A549 (cell line): Measurements from ENCODE around the gene CCDC157. TPM values are rescaled to one million over a fixed set of nuclear protein-coding genes. Genes with fewer than 3 reads are reported as not detected.

Experiments used
- ATAC-seq, 2 experiments: fragments of 200-7000 bp in 1 of 2; fragments of >200 bp in 1 of 2; cut with Nextera tagmentation in 1 of 2; cut with Tn5 transposase in 1 of 2; 3 replicates each; pipeline versions ENCODE4 v1.8.0 to v1.9.1; 2018 to 2020; ENCODE audit warnings: mild to moderate bottlenecking in 1 of 2, moderate library complexity in 1 of 2
- CTCF ChIA-PET: fragments of 300-600 bp; sonication (Branson Sonifier 250); formaldehyde crosslinking; extraction: SDS; loops from one replicate; lab custom pipeline; 2021; ENCODE audit warnings: antibody characterized with exemption, inconsistent platforms; lab: Yijun Ruan, JAX
- POLR2A ChIA-PET: fragments of 350-600 bp; formaldehyde crosslinking; extraction: SDS; loops from one replicate; lab custom pipeline; 2021; ENCODE audit warnings: antibody characterized with exemption, inconsistent platforms; lab: Yijun Ruan, JAX
- DNase-seq, 2 experiments: peaks; one replicate each; pipeline versions ENCODE4 v3.0.0 to v3.0.0-alpha.2; 2011 to 2016; ENCODE audit warnings: low read depth in 1 of 2, low spot score in 1 of 2
- FAIRE-seq: peaks from 2 replicates; lab custom pipeline; 2011; peaks lifted over from hg19 to GRCh38; lab: Jason Lieb, UNC
- H3K27ac ChIP-seq, 2 experiments: fragments of >200 bp; sonication (Bioruptor Twin); formaldehyde crosslinking; 3 replicates each; pipeline ENCODE4 v1.5.1; 2016 to 2017
- H3K4me1 ChIP-seq: fragments of >200 bp; sonication (Bioruptor Twin); formaldehyde crosslinking; 3 replicates; pipeline ENCODE4 v1.6.1; 2016
- H3K4me2 ChIP-seq: fragments of >200 bp; sonication (Bioruptor Twin); formaldehyde crosslinking; 3 replicates; pipeline ENCODE4 v1.6.1; 2016
- H3K4me3 ChIP-seq: fragments of >200 bp; sonication (Bioruptor Twin); formaldehyde crosslinking; 3 replicates; pipeline ENCODE4 v1.5.1; 2016
- H3K9me3 ChIP-seq: fragments of >200 bp; sonication (Bioruptor Twin); formaldehyde crosslinking; 3 replicates; pipeline ENCODE4 v1.6.1; 2016
- CBX8 ChIP-seq: fragments of 200-600 bp; sonication (generic); IDR thresholded peaks from 2 replicates; pipeline ENCODE4 v1.6.1; 2016
- CEBPB ChIP-seq, 2 experiments: fragments of >200 bp in 1 of 2; sonication (Bioruptor Twin) in 1 of 2; formaldehyde crosslinking in 1 of 2; IDR thresholded peaks; 2 replicates each; pipeline ENCODE4 v1.6.1; 2012 to 2016
- FOSL2 ChIP-seq, 2 experiments: fragments of 450-650 bp in 1 of 2; fragments of >200 bp in 1 of 2; sonication (Bioruptor Twin) in 1 of 2; formaldehyde crosslinking; IDR thresholded peaks; 2 replicates each; pipeline versions ENCODE4 v1.5.0 to v1.6.1; 2016 to 2020; ENCODE audit warnings: mild to moderate bottlenecking in 1 of 2, moderate library complexity in 1 of 2
- FOXS1 ChIP-seq: fragments of 250-450 bp; sonication (Bioruptor Pico); IDR thresholded peaks from 2 replicates; pipeline ENCODE4 v1.5.0; 2020; ENCODE audit warnings: mild to moderate bottlenecking, moderate library complexity
- GATA3 ChIP-seq: IDR thresholded peaks from 2 replicates; pipeline ENCODE4 v1.6.1; 2012; ENCODE audit warnings: borderline replicate concordance
- HEYL ChIP-seq: fragments of 250-450 bp; sonication (Bioruptor Pico); IDR thresholded peaks from 2 replicates; pipeline ENCODE4 v1.8.0; 2021; ENCODE audit warnings: mild to moderate bottlenecking, moderate library complexity
- HOXA7 ChIP-seq: fragments of 250-450 bp; sonication (Bioruptor Pico); IDR thresholded peaks from 2 replicates; pipeline ENCODE4 v1.5.0; 2020; ENCODE audit warnings: mild to moderate bottlenecking, moderate library complexity
- HOXB13 ChIP-seq: fragments of 250-450 bp; sonication (Bioruptor Pico); IDR thresholded peaks from 2 replicates; pipeline ENCODE4 v1.5.0; 2020; ENCODE audit warnings: low read depth, mild to moderate bottlenecking, moderate library complexity
- JUN ChIP-seq, 2 experiments: fragments of >200 bp; sonication (Bioruptor Twin); formaldehyde crosslinking; IDR thresholded peaks; 2 replicates in 1 of 2; 3 replicates in 1 of 2; pipeline ENCODE4 v1.6.1; 2016 to 2017
- KDM1A ChIP-seq: fragments of 200-600 bp; sonication (generic); IDR thresholded peaks from 2 replicates; pipeline ENCODE4 v1.6.1; 2016; ENCODE audit warnings: low read depth, mild to moderate bottlenecking
- KDM5A ChIP-seq: fragments of 200-600 bp; sonication (generic); IDR thresholded peaks from 2 replicates; pipeline ENCODE4 v1.6.1; 2016; ENCODE audit warnings: antibody characterized with exemption, mild to moderate bottlenecking
- MAFK ChIP-seq: fragments of 450-650 bp; IDR thresholded peaks from 2 replicates; pipeline ENCODE4 v1.6.1; 2014; ENCODE audit not compliant: partially characterized antibody
- MYC ChIP-seq: IDR thresholded peaks from 2 replicates; pipeline ENCODE4 v1.6.1; 2012; ENCODE audit warnings: mild to moderate bottlenecking, inconsistent platforms, low read length, improper control_type of control experiment, borderline replicate concordance
- NFE2L2 ChIP-seq: fragments of 150-350 bp; conservative IDR thresholded peaks from 2 replicates; pipeline ENCODE4 v1.6.1; 2014; ENCODE audit warnings: low read length
- NPAS2 ChIP-seq: fragments of 250-450 bp; sonication (Bioruptor Pico); IDR thresholded peaks from 2 replicates; pipeline ENCODE4 v1.8.0; 2022; ENCODE audit warnings: mild to moderate bottlenecking, moderate library complexity, borderline replicate concordance
- POLR2A ChIP-seq: IDR thresholded peaks from 2 replicates; pipeline ENCODE4 v1.6.1; 2012; ENCODE audit warnings: mild to moderate bottlenecking, low read length
- RARB ChIP-seq: fragments of 250-450 bp; sonication (Bioruptor Pico); IDR thresholded peaks from 2 replicates; pipeline ENCODE4 v1.8.0; 2021; ENCODE audit warnings: mild to moderate bottlenecking, moderate library complexity
- RCOR1 ChIP-seq: fragments of 150-350 bp; IDR thresholded peaks from 2 replicates; pipeline ENCODE4 v1.6.1; 2014; ENCODE audit warnings: antibody characterized with exemption, low read length, low read depth
- RFX5 ChIP-seq: fragments of 450-650 bp; IDR thresholded peaks from 2 replicates; pipeline ENCODE4 v1.7.1; 2014; ENCODE audit warnings: antibody characterized with exemption, mild to moderate bottlenecking, moderate library complexity
- RNF2 ChIP-seq: fragments of 200-600 bp; sonication (generic); IDR thresholded peaks from 2 replicates; pipeline ENCODE4 v1.6.1; 2016; ENCODE audit warnings: low read depth, mild to moderate bottlenecking, antibody characterized with exemption, moderate library complexity, borderline replicate concordance
- SMC3 ChIP-seq: fragments of >200 bp; sonication (Bioruptor Twin); formaldehyde crosslinking; IDR thresholded peaks from 3 replicates; pipeline ENCODE4 v1.6.1; 2018; ENCODE audit warnings: inconsistent platforms
- SREBF2 ChIP-seq: fragments of 450-650 bp; IDR thresholded peaks from 2 replicates; pipeline ENCODE4 v1.6.1; 2014; ENCODE audit warnings: mild to moderate bottlenecking, moderate library complexity
- TFCP2L1 ChIP-seq: fragments of 250-450 bp; sonication (Bioruptor Pico); IDR thresholded peaks from 2 replicates; pipeline ENCODE4 v1.5.0; 2021; ENCODE audit warnings: mild to moderate bottlenecking
- TP53 ChIP-seq: fragments of 250-450 bp; sonication (Bioruptor Pico); IDR thresholded peaks from 2 replicates; pipeline ENCODE4 v1.5.0; 2021; ENCODE audit warnings: mild to moderate bottlenecking, moderate library complexity
- ZC3H11A ChIP-seq: fragments of 450-650 bp; IDR thresholded peaks from 2 replicates; pipeline ENCODE4 v1.6.1; 2014; ENCODE audit warnings: antibody characterized with exemption, mild to moderate bottlenecking
- ZFP36 ChIP-seq: fragments of 450-650 bp; IDR thresholded peaks from 2 replicates; pipeline ENCODE4 v1.6.1; 2014; ENCODE audit warnings: borderline replicate concordance; ENCODE audit not compliant: partially characterized antibody
- ZNF302 ChIP-seq: fragments of 250-450 bp; sonication (Bioruptor Pico); IDR thresholded peaks from 2 replicates; pipeline ENCODE4 v1.9.0; 2021; ENCODE audit warnings: inconsistent platforms, mild to moderate bottlenecking, moderate library complexity
- ZSCAN20 ChIP-seq: fragments of 250-450 bp; sonication (Bioruptor Pico); IDR thresholded peaks from 2 replicates; pipeline ENCODE4 v1.8.0; 2022; ENCODE audit warnings: mild to moderate bottlenecking, moderate library complexity
- WGBS: methylation state at CpG from one replicate; pipeline ENCODE4 v1.1.6; 2017; ENCODE audit errors: missing lambda C conversion rate; 5-methylcytosine and 5-hydroxymethylcytosine counted together
- polyA plus RNA-seq, 4 experiments: library from polyadenylated mRNA; depleted of rRNA in 3 of 4; stranded (reverse); fragments of >200 nt; fragmentation: RNase III in 1 of 4; extraction: RNeasy Plus Mini Kit Qiagen cat#74134 plus additional on column Dnase treatment in 1 of 4; gene quantifications; 2 replicates in 3 of 4; 3 replicates in 1 of 4; pipeline ENCODE4 v1.2.3, GENCODE V29; 2011 to 2017
- TF ChIP-seq, protein P1 (sequence below): fragments of 150-350 bp; IDR thresholded peaks from 2 replicates; pipeline ENCODE4 v1.6.1; 2014; ENCODE audit warnings: low read depth, mild to moderate bottlenecking, low read length
- TF ChIP-seq, protein P2 (sequence below): IDR thresholded peaks from 2 replicates; pipeline ENCODE4 v1.6.1; 2012
- TF ChIP-seq, protein P3 (sequence below): fragments of 250-450 bp; sonication (Bioruptor Pico); IDR thresholded peaks from 2 replicates; pipeline ENCODE4 v1.5.0; 2021; ENCODE audit warnings: mild to moderate bottlenecking, moderate library complexity, borderline replicate concordance
- TF ChIP-seq, protein P4 (sequence below): fragments of >200 bp; sonication (Bioruptor Twin); formaldehyde crosslinking; IDR thresholded peaks from 3 replicates; pipeline ENCODE4 v1.6.1; 2016
- TF ChIP-seq, protein P5 (sequence below): IDR thresholded peaks from 2 replicates; pipeline ENCODE4 v1.6.1; 2012
- TF ChIP-seq, protein P6 (sequence below): fragments of >200 bp; sonication (Bioruptor Twin); formaldehyde crosslinking; IDR thresholded peaks from 3 replicates; pipeline ENCODE4 v1.5.1; 2016

Gene CCDC157
- polyA plus RNA-seq, 2 of the 4 experiments (the other 2 are of a cell fraction), result 1.4 to 2.5 TPM

DNA sequence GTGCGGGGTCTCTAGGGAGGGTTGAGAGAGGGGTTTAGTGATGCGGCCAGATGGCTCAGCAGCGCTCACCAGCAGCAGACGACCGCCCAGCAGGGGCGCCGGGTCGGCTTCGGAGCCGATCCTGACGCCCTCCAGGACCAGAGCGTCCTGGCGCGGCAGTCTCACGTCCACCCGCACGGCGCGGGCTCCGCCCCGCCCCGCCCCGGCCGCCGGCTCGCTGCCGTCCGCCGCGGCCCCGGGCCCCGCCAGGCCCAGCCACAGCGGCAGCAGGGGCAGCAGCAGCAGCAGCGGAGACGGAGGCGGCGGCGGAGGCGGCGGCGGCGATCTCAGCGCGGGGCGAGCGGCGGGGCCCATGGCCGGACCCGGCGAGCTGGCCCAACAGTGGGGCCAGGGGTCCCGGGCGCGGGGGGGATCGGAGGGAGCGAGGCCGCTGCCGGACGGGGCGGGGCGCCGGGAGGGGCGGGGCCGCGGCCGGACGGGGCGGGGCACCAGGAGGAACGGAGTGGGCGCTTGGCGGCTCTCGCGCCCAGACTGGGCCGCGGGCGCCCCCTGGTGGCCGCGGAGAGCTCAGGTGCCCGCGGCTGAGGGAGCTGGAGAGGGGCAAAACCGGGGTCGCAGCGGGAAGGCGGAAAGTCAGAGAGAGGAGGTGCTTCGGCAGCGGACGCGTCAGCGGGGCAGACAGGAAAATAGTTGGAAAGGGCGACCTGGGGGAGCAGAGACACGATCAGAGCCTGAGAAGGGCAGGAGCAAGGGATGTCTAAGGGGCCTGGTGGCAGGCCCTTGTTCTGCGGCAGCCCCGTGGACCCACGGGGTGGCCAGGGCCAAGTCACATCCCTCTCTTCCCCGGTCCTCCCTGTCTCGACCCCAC lies 30.4 kb downstream of the CCDC157 start, which contains the start of gene RNF215:
Gene RNF215 (minus strand): TSS at position 452 of the 868 bp plus-strand sequence. CDS start 98 bp downstream, at position 354.
- FAIRE-seq (no peak), ATAC-seq (peak; percentile 88 to 90), DNase-seq (peak; percentile 63 to 68)
- 2% methylated on average over 18 of the region's 95 CpGs for WGBS
- H3K4me2 ChIP-seq, result peak within 1 kb of the TSS; percentile 92
- H3K4me1 ChIP-seq, result no peaks in the 10 kb centered on the region; the same call in 2 of the 3 replicates
- H3K27ac ChIP-seq, result peak within 1 kb of the TSS; percentile 96 to 100
- ChIA-PET CTCF (interaction anchor here (0.6 to 4.4 kb wide), 27 partner anchors 8 to 305 kb away, joined by 3 to 37 read pairs (median 4); partner anchors contain the start of genes CASTOR1, CCDC157, SEC14L2 and SF3A1), POLR2A (interaction anchor here (0.6 to 1.0 kb wide), 7 partner anchors 8 to 191 kb away, joined by 3 to 9 read pairs (median 3); partner anchors contain the start of gene SEC14L2)
- H3K9me3 ChIP-seq, result peaks cover 11% of the 10 kb centered on the region; the same call in 2 of the 3 replicates
- H3K4me3 ChIP-seq, result peak within 1 kb of the TSS; percentile 70
- TF ChIP-seq RNF2 (no peak), ZSCAN20 (CRISPR knock-in tag) (no peak), ZNF302 (CRISPR knock-in tag) (no peak), GATA3 (no peak), POLR2A (0 out of 2 replicates have a peak, but pooled peaks have one; percentile 23), SREBF2 (no peak), FOSL2 (IDR thresholded peaks at IDR 0.05) (no peak), FOSL2 (CRISPR knock-in tag; IDR thresholded peaks at IDR 0.05) (no peak), MYC (no peak), ZFP36 (no peak), FOXS1 (CRISPR knock-in tag) (no peak), SMC3 (peak; percentile 74), ZC3H11A (no peak), KDM1A (no peak), MAFK (no peak), HOXB13 (CRISPR knock-in tag) (no peak), TP53 (no peak), KDM5A (no peak), TFCP2L1 (CRISPR knock-in tag) (no peak), RARB (CRISPR knock-in tag) (no peak), CBX8 (no peak), JUN (IDR thresholded peaks at IDR 0.05) (peak in 1 of 2 experiments; percentile 50; a peak in 1 of 5 replicates), NPAS2 (CRISPR knock-in tag) (no peak), CEBPB (IDR thresholded peaks at IDR 0.05) (no peak), HOXA7 (no peak), RFX5 (no peak), HEYL (CRISPR knock-in tag) (no peak), NFE2L2 (no peak), RCOR1 (no peak)
- TF ChIP-seq, protein P1, sequence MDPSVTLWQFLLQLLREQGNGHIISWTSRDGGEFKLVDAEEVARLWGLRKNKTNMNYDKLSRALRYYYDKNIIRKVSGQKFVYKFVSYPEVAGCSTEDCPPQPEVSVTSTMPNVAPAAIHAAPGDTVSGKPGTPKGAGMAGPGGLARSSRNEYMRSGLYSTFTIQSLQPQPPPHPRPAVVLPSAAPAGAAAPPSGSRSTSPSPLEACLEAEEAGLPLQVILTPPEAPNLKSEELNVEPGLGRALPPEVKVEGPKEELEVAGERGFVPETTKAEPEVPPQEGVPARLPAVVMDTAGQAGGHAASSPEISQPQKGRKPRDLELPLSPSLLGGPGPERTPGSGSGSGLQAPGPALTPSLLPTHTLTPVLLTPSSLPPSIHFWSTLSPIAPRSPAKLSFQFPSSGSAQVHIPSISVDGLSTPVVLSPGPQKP, result no peak
- TF ChIP-seq, protein P2, sequence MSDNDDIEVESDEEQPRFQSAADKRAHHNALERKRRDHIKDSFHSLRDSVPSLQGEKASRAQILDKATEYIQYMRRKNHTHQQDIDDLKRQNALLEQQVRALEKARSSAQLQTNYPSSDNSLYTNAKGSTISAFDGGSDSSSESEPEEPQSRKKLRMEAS, result no peak
- TF ChIP-seq, protein P3, sequence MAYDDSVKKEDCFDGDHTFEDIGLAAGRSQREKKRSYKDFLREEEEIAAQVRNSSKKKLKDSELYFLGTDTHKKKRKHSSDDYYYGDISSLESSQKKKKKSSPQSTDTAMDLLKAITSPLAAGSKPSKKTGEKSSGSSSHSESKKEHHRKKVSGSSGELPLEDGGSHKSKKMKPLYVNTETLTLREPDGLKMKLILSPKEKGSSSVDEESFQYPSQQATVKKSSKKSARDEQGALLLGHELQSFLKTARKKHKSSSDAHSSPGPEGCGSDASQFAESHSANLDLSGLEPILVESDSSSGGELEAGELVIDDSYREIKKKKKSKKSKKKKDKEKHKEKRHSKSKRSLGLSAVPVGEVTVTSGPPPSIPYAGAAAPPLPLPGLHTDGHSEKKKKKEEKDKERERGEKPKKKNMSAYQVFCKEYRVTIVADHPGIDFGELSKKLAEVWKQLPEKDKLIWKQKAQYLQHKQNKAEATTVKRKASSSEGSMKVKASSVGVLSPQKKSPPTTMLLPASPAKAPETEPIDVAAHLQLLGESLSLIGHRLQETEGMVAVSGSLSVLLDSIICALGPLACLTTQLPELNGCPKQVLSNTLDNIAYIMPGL (CRISPR knock-in tag), result no peak
- TF ChIP-seq, protein P4, sequence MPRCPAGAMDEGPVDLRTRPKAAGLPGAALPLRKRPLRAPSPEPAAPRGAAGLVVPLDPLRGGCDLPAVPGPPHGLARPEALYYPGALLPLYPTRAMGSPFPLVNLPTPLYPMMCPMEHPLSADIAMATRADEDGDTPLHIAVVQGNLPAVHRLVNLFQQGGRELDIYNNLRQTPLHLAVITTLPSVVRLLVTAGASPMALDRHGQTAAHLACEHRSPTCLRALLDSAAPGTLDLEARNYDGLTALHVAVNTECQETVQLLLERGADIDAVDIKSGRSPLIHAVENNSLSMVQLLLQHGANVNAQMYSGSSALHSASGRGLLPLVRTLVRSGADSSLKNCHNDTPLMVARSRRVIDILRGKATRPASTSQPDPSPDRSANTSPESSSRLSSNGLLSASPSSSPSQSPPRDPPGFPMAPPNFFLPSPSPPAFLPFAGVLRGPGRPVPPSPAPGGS, result 0 out of 3 replicates have a peak, but pooled peaks have one; percentile 41
- TF ChIP-seq, protein P5, sequence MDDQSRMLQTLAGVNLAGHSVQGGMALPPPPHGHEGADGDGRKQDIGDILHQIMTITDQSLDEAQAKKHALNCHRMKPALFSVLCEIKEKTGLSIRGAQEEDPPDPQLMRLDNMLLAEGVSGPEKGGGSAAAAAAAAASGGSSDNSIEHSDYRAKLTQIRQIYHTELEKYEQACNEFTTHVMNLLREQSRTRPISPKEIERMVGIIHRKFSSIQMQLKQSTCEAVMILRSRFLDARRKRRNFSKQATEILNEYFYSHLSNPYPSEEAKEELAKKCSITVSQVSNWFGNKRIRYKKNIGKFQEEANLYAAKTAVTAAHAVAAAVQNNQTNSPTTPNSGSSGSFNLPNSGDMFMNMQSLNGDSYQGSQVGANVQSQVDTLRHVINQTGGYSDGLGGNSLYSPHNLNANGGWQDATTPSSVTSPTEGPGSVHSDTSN, result no peak
- TF ChIP-seq, protein P6, sequence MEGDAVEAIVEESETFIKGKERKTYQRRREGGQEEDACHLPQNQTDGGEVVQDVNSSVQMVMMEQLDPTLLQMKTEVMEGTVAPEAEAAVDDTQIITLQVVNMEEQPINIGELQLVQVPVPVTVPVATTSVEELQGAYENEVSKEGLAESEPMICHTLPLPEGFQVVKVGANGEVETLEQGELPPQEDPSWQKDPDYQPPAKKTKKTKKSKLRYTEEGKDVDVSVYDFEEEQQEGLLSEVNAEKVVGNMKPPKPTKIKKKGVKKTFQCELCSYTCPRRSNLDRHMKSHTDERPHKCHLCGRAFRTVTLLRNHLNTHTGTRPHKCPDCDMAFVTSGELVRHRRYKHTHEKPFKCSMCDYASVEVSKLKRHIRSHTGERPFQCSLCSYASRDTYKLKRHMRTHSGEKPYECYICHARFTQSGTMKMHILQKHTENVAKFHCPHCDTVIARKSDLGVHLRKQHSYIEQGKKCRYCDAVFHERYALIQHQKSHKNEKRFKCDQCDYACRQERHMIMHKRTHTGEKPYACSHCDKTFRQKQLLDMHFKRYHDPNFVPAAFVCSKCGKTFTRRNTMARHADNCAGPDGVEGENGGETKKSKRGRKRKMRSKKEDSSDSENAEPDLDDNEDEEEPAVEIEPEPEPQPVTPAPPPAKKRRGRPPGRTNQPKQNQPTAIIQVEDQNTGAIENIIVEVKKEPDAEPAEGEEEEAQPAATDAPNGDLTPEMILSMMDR, result peak; percentile 83
